HFFc6 (cell line): ENCODE data around the gene NDC1. TPM values are rescaled to one million over a fixed set of nuclear protein-coding genes. Genes with fewer than 3 reads are reported as not detected.

Experiments used
- DNase-seq: peaks from one replicate; pipeline ENCODE4 v3.0.0-alpha.2; 2018
- H3K27ac Mint-ChIP-seq: 2 replicates; pipeline ENCODE4 v1.8.0; 2020; ENCODE audit warnings: mild to moderate bottlenecking, mixed read lengths
- H3K27me3 Mint-ChIP-seq: 2 replicates; pipeline ENCODE4 v1.8.0; 2021; ENCODE audit warnings: mild to moderate bottlenecking, moderate library complexity, mixed read lengths; ENCODE audit not compliant: insufficient read depth
- H3K36me3 Mint-ChIP-seq: 2 replicates; pipeline ENCODE4 v1.8.0; 2021; ENCODE audit warnings: low read depth, mixed read lengths
- H3K4me1 Mint-ChIP-seq: 2 replicates; pipeline ENCODE4 v1.8.0; 2020; ENCODE audit warnings: low read depth, mixed read lengths
- H3K4me3 Mint-ChIP-seq: 2 replicates; pipeline ENCODE4 v1.8.0; 2020; ENCODE audit warnings: mild to moderate bottlenecking, moderate library complexity, mixed read lengths
- H3K9me3 Mint-ChIP-seq: 2 replicates; pipeline ENCODE4 v1.8.0; 2020; ENCODE audit warnings: mild to moderate bottlenecking, mixed read lengths
- CTCF ChIP-seq: fragments of 200-600 bp; sonication (generic); IDR thresholded peaks from 2 replicates; pipeline ENCODE4 v1.5.0; 2021; ENCODE audit warnings: antibody characterized with exemption, mild to moderate bottlenecking
- total RNA-seq, 6 experiments: library from RNA; stranded (reverse); fragmentation: NEBNext Ultra II Directional; extraction: Animal tissue kit (Norgen Biotek cat#: 25700); gene quantifications; 2 replicates in 1 of 6; 3 replicates in 5 of 6; pipeline ENCODE4 v1.2.3, GENCODE V29; 2021

NDC1 gene
- total RNA-seq, 6 experiments from 2014 or later: 15.3 to 27.2 (median 22.7) TPM

GRCh38 chr1:53871221-53871620 lies 33.1 kb upstream of the NDC1 start:
- H3K27me3 Mint-ChIP-seq: peaks cover 2% of the 10 kb centered on the region
- no peak overlapping the region for H3K27ac Mint-ChIP-seq
- H3K4me1 Mint-ChIP-seq: peaks cover 9% of the 10 kb centered on the region
- no peak for DNase-seq
- H3K9me3 Mint-ChIP-seq: no peaks in the 10 kb centered on the region
- no peak for TF ChIP-seq CTCF
- peaks cover 8% of the 10 kb centered on the region for H3K36me3 Mint-ChIP-seq
- no peak overlapping the region for H3K4me3 Mint-ChIP-seq

- peaks cover 2% of the 10 kb centered on the region for H3K27me3 Mint-ChIP-seq
- TF ChIP-seq CTCF: no peak
- DNase-seq: no peak
- H3K9me3 Mint-ChIP-seq: no peaks in the 10 kb centered on the region
- H3K27ac Mint-ChIP-seq: no peak overlapping the region
- H3K36me3 Mint-ChIP-seq: 0 out of 2 replicates have a peak, but pooled peaks cover 4% of the 10 kb centered on the region
- no peak overlapping the region for H3K4me3 Mint-ChIP-seq
- peaks cover 9% of the 10 kb centered on the region for H3K4me1 Mint-ChIP-seq
Observed at GRCh38 chr1:53869454-53870117, 31.5 kb upstream of the NDC1 start.

- H3K4me3 Mint-ChIP-seq: no peak overlapping the region
Observed at GRCh38 chr1:53868565-53868964, 30.5 kb upstream of the NDC1 start.

GRCh38 chr1:53862507-53862906 lies 24.4 kb upstream of the NDC1 start:
- Mint-ChIP-seq H3K4me1 (no peaks in the 10 kb centered on the region), H3K9me3 (no peaks in the 10 kb centered on the region), H3K36me3 (0 out of 2 replicates have a peak, but pooled peaks cover under 1% of the 10 kb centered on the region), H3K27me3 (peaks cover 2% of the 10 kb centered on the region), H3K27ac (no peak overlapping the region), H3K4me3 (no peak overlapping the region)
- no peak for TF ChIP-seq CTCF
- DNase-seq: no peak

More at GRCh38 chr1:53868565-53868964, 30.5 kb upstream of the NDC1 start:
- Mint-ChIP-seq H3K27ac (no peak overlapping the region), H3K9me3 (no peaks in the 10 kb centered on the region), H3K36me3 (0 out of 2 replicates have a peak, but pooled peaks cover 4% of the 10 kb centered on the region), H3K27me3 (peaks cover 2% of the 10 kb centered on the region), H3K4me1 (peaks cover 9% of the 10 kb centered on the region)
- DNase-seq: no peak
- TF ChIP-seq CTCF: no peak

- H3K4me1 Mint-ChIP-seq: no peaks in the 10 kb centered on the region
- peak; percentile 92 for TF ChIP-seq CTCF
- DNase-seq: peak; percentile 38
- no peaks in the 10 kb centered on the region for H3K27me3 Mint-ChIP-seq
- no peak overlapping the region for H3K4me3 Mint-ChIP-seq
- no peak overlapping the region for H3K27ac Mint-ChIP-seq
- H3K9me3 Mint-ChIP-seq: no peaks in the 10 kb centered on the region
- H3K36me3 Mint-ChIP-seq: no peaks in the 10 kb centered on the region
Observed at GRCh38 chr1:53860967-53861411, 22.9 kb upstream of the NDC1 start.
